ENCODE results near the gene RBMS1.

- TF ChIP-seq CEBPB (IDR thresholded peaks at IDR 0.05) (no peak), CTCF (IDR thresholded peaks at IDR 0.05) (no peak), RAD21 (conservative IDR thresholded peaks at IDR 0.05 in 1 of 2, IDR thresholded peaks at IDR 0.05 in 1 of 2) (no peak; a peak in 1 of 5 replicates), MAX (IDR thresholded peaks at IDR 0.05) (no peak), RNF2 (IDR thresholded peaks at IDR 0.05; ENCODE audit: borderline replicate concordance, low read depth) (no peak), HOXB13 (CRISPR knock-in tag; IDR thresholded peaks at IDR 0.05; ENCODE audit: low read depth) (no peak), RFX5 (IDR thresholded peaks at IDR 0.05) (no peak)
Measured at GRCh38 chr2:160229591-160229990, 264.0 kb downstream of the RBMS1 start.
